GM12891 (cell line): ENCODE measurements around the gene ZNF564.

ENCODE experiments used
- PAX5 ChIP-seq: IDR thresholded peaks from 2 replicates; pipeline ENCODE4 v1.6.1; 2011; ENCODE audit warnings: low read length, moderate library complexity, mild to moderate bottlenecking; ENCODE audit not compliant: insufficient read depth, severe bottlenecking
- POLR2A ChIP-seq: IDR thresholded peaks from 2 replicates; pipeline ENCODE4 v1.6.1; 2011; ENCODE audit warnings: low read depth, low read length, control low read depth
- POLR2AphosphoS5 ChIP-seq: IDR thresholded peaks from 2 replicates; pipeline ENCODE4 v1.6.1; 2011; ENCODE audit warnings: low read depth, low read length, control low read depth
- POU2F2 ChIP-seq: IDR thresholded peaks from 2 replicates; pipeline ENCODE4 v1.6.1; 2011; ENCODE audit warnings: low read depth, mild to moderate bottlenecking, control low read depth, low read length, moderate library complexity
- TAF1 ChIP-seq: IDR thresholded peaks from 2 replicates; pipeline ENCODE4 v1.6.1; 2011; ENCODE audit warnings: low read depth, low read length, control low read depth

- TF ChIP-seq POLR2A (no peak), POLR2AphosphoS5 (no peak), PAX5 (no peak), POU2F2 (no peak), TAF1 (no peak)
These were observed 69.3 kb downstream of the ZNF564 start for GRCh38 chr19:12481781-12482508.
